Fibroblast of peridontal ligament (primary cell): ENCODE data around the gene SPECC1L.
A peak's percentile ranks its signal among the peaks of the same experiment; 100 is the strongest.

Experiments used
- DNase-seq: peaks from one replicate; pipeline ENCODE4 v3.0.0-alpha.2; 2010; ENCODE audit errors: extremely low read depth

SPECC1L gene

GRCh38 chr22:24414984-24415945 lies 144.6 kb downstream of the SPECC1L start:
- DNase-seq = peak; percentile 19

GRCh38 chr22:24416095-24416494 lies 145.5 kb downstream of the SPECC1L start:
- DNase-seq = peak; percentile 13

- DNase-seq = no peak
Measured at GRCh38 chr22:24416611-24417010, 146.0 kb downstream of the SPECC1L start.

- no peak for DNase-seq
Measured at GRCh38 chr22:24417200-24417599, 146.6 kb downstream of the SPECC1L start.

- DNase-seq = no peak
Measured at GRCh38 chr22:24417901-24418641, 147.4 kb downstream of the SPECC1L start.

- DNase-seq = no peak
Measured at GRCh38 chr22:24418786-24419474, 148.3 kb downstream of the SPECC1L start.

- no peak for DNase-seq
Measured at GRCh38 chr22:24419475-24419850, 148.8 kb downstream of the SPECC1L start.

- no peak for DNase-seq
Measured at GRCh38 chr22:24420072-24420976, 149.7 kb downstream of the SPECC1L start.

GRCh38 chr22:24420977-24421343 lies 150.3 kb downstream of the SPECC1L start:
- no peak for DNase-seq

- DNase-seq = no peak
Measured at GRCh38 chr22:24421428-24421931, 150.8 kb downstream of the SPECC1L start.

GRCh38 chr22:24422102-24422665 lies 151.6 kb downstream of the SPECC1L start:
- DNase-seq = no peak

- DNase-seq = no peak
Measured at GRCh38 chr22:24423519-24424000, 152.9 kb downstream of the SPECC1L start.

GRCh38 chr22:24424001-24424900 lies 153.6 kb downstream of the SPECC1L start:
- no peak for DNase-seq

- DNase-seq = no peak
Measured at GRCh38 chr22:24424901-24425775, 154.5 kb downstream of the SPECC1L start.

- no peak for DNase-seq
Measured at GRCh38 chr22:24426436-24426835, 155.8 kb downstream of the SPECC1L start.

GRCh38 chr22:24426851-24427499 lies 156.3 kb downstream of the SPECC1L start:
- no peak for DNase-seq

- DNase-seq = no peak
Measured at GRCh38 chr22:24427500-24428164, 157.0 kb downstream of the SPECC1L start, which contains the start of gene ADORA2A. ADORA2A (plus strand) TSS chr22:24427599; CDS start chr22:24433405, 5,806 bp downstream.
